Measurements from ENCODE around the gene TRPT1.

GRCh38 chr11:64223001-64223651, 2.9 kb downstream of the TRPT1 start:
- TF ChIP-seq CTCF (tag by site-specific recombination; IDR thresholded peaks at IDR 0.05) (no peak), YY1 (tag by site-specific recombination; IDR thresholded peaks at IDR 0.05) (no peak), ZNF366 (tag by site-specific recombination; conservative IDR thresholded peaks at IDR 0.05) (no peak), PATZ1 (tag by site-specific recombination; IDR thresholded peaks at IDR 0.05) (no peak), PRDM4 (tag by site-specific recombination; IDR thresholded peaks at IDR 0.05) (no peak), SP2 (tag by site-specific recombination; IDR thresholded peaks at IDR 0.05) (no peak), ZBTB26 (tag by site-specific recombination; optimal IDR thresholded peaks at IDR 0.05) (no peak), ZNF660 (tag by site-specific recombination; IDR thresholded peaks at IDR 0.05) (no peak), ZNF2 (tag by site-specific recombination; IDR thresholded peaks at IDR 0.05) (no peak), KLF17 (tag by site-specific recombination; IDR thresholded peaks at IDR 0.05) (no peak)

Data from HEK293 (cell line).